ENCODE results near the gene CD9.

CD9 gene

GRCh38 chr12:6167327-6168280 is 32.6 kb upstream of the CD9 start:
- peak overlapping the region; percentile 58 for H3K27ac ChIP-seq (replicated peaks)
- TF ChIP-seq SPI1 (IDR thresholded peaks at IDR 0.05; ENCODE audit: borderline replicate concordance, low read depth) = no peak
- peak; percentile 78 for TF ChIP-seq POLR2AphosphoS5 (IDR thresholded peaks at IDR 0.05; ENCODE audit: low read depth)
- no peak overlapping the region for H3K4me3 ChIP-seq (replicated peaks; ENCODE audit: insufficient read depth, low read length)
- H3K27me3 ChIP-seq (ENCODE audit: insufficient read depth, poor library complexity, severe bottlenecking) = no peaks in the 10 kb centered on the region
- DNase-seq (ENCODE audit: low read depth in 1 of 2, low spot score in 1 of 2) = peak; percentile 82

GRCh38 chr12:6171409-6172015 is 28.7 kb upstream of the CD9 start:
- DNase-seq (ENCODE audit: low read depth in 1 of 2, low spot score in 1 of 2) = no peak
- TF ChIP-seq REST (IDR thresholded peaks at IDR 0.05; ENCODE audit: insufficient replicate concordance, low read depth) (no peak), GABPA (IDR thresholded peaks at IDR 0.05; ENCODE audit: low read depth) (no peak), SPI1 (IDR thresholded peaks at IDR 0.05; ENCODE audit: borderline replicate concordance, low read depth) (no peak), CTCF (IDR thresholded peaks at IDR 0.05; ENCODE audit: insufficient read depth, low read length) (no peak)

GRCh38 chr12:6172086-6172485 is 28.1 kb upstream of the CD9 start:
- no peak for TF ChIP-seq GABPA (IDR thresholded peaks at IDR 0.05; ENCODE audit: low read depth)
- TF ChIP-seq POLR2AphosphoS5 (IDR thresholded peaks at IDR 0.05; ENCODE audit: low read depth) = no peak
- TF ChIP-seq CTCF (IDR thresholded peaks at IDR 0.05; ENCODE audit: insufficient read depth, low read length) = no peak
- no peak for TF ChIP-seq REST (IDR thresholded peaks at IDR 0.05; ENCODE audit: insufficient replicate concordance, low read depth)
- DNase-seq (ENCODE audit: low read depth in 1 of 2, low spot score in 1 of 2) = no peak

More at GRCh38 chr12:6171409-6172015, 28.7 kb upstream of the CD9 start:
- no peak overlapping the region for H3K27ac ChIP-seq (replicated peaks)
- H3K4me3 ChIP-seq (replicated peaks; ENCODE audit: insufficient read depth, low read length) = no peak overlapping the region
- no peaks in the 10 kb centered on the region for H3K27me3 ChIP-seq (ENCODE audit: insufficient read depth, poor library complexity, severe bottlenecking)

GRCh38 chr12:6172862-6173261 is 27.3 kb upstream of the CD9 start:
- no peak for DNase-seq (ENCODE audit: low read depth in 1 of 2, low spot score in 1 of 2)
- Histone ChIP-seq H3K27ac (replicated peaks) (no peak overlapping the region), H3K27me3 (ENCODE audit: insufficient read depth, poor library complexity, severe bottlenecking) (no peaks in the 10 kb centered on the region), H3K4me3 (replicated peaks; ENCODE audit: insufficient read depth, low read length) (no peak overlapping the region)
- TF ChIP-seq CTCF (IDR thresholded peaks at IDR 0.05; ENCODE audit: insufficient read depth, low read length) (no peak), REST (IDR thresholded peaks at IDR 0.05; ENCODE audit: insufficient replicate concordance, low read depth) (no peak), SPI1 (IDR thresholded peaks at IDR 0.05; ENCODE audit: borderline replicate concordance, low read depth) (no peak), GABPA (IDR thresholded peaks at IDR 0.05; ENCODE audit: low read depth) (no peak), POLR2AphosphoS5 (IDR thresholded peaks at IDR 0.05; ENCODE audit: low read depth) (no peak)

More at GRCh38 chr12:6172086-6172485, 28.1 kb upstream of the CD9 start:
- Histone ChIP-seq H3K27me3 (ENCODE audit: insufficient read depth, poor library complexity, severe bottlenecking) (no peaks in the 10 kb centered on the region), H3K27ac (replicated peaks) (no peak overlapping the region), H3K4me3 (replicated peaks; ENCODE audit: insufficient read depth, low read length) (no peak overlapping the region)

All from HL-60 (cell line).